HK-2 (cell line): ENCODE measurements around the gene NIT2.
A peak's percentile ranks its signal among the peaks of the same experiment; 100 is the strongest.

Experiments used
- DNase-seq: peaks from one replicate; pipeline ENCODE4 v3.0.0-alpha.2; 2018; ENCODE audit not compliant: unreplicated experiment

Gene NIT2

GRCh38 chr3:100396967-100397366 lies 62.4 kb downstream of the NIT2 start:
- DNase-seq, result no peak

- no peak for DNase-seq
Measured at GRCh38 chr3:100399341-100400071, 64.9 kb downstream of the NIT2 start.

- no peak for DNase-seq
Measured at GRCh38 chr3:100400419-100400779, 65.8 kb downstream of the NIT2 start.

- peak; percentile 98 for DNase-seq
Measured at GRCh38 chr3:100400780-100401673, 66.5 kb downstream of the NIT2 start, which contains the start of the genes LNP1 and TOMM70. Gene LNP1, plus strand, starts transcription at chr3:100401539. Its CDS starts 28,191 bp downstream, at chr3:100429730. Gene TOMM70, minus strand, starts transcription at chr3:100401089. Its CDS starts 140 bp downstream, at chr3:100400949.

- no peak for DNase-seq
Measured at GRCh38 chr3:100401674-100402041, 67.1 kb downstream of the NIT2 start.

- DNase-seq, result no peak
Measured at GRCh38 chr3:100402256-100402655, 67.7 kb downstream of the NIT2 start.

GRCh38 chr3:100402891-100403290 lies 68.3 kb downstream of the NIT2 start:
- DNase-seq, result no peak

- no peak for DNase-seq
Measured at GRCh38 chr3:100403362-100404249, 69.0 kb downstream of the NIT2 start.

GRCh38 chr3:100404250-100404548 lies 69.6 kb downstream of the NIT2 start:
- no peak for DNase-seq

- no peak for DNase-seq
Measured at GRCh38 chr3:100407164-100407563, 72.6 kb downstream of the NIT2 start.

GRCh38 chr3:100407977-100408532 lies 73.5 kb downstream of the NIT2 start:
- DNase-seq, result no peak
